ENCODE measurements around the gene SSBP3.

- TF ChIP-seq CTCF (IDR thresholded peaks at IDR 0.05) (no peak), POLR2AphosphoS5 (IDR thresholded peaks at IDR 0.05) (peak; percentile 6 to 12 (median 10)), EP300 (IDR thresholded peaks at IDR 0.05; ENCODE audit: low read depth) (no peak), POLR2A (IDR thresholded peaks at IDR 0.05) (peak; percentile 24)
Observed at GRCh38 chr1:54347955-54348699, 58.1 kb downstream of the SSBP3 start.
